GM12892 (cell line): Measurements from ENCODE around the gene AGBL3.

Experiments
- POLR2A ChIP-seq: IDR thresholded peaks from 2 replicates; pipeline ENCODE4 v1.6.1; 2011; ENCODE audit warnings: low read depth, low read length, control low read depth
- POLR2AphosphoS5 ChIP-seq: IDR thresholded peaks from 2 replicates; pipeline ENCODE4 v1.6.1; 2011; ENCODE audit warnings: low read depth, low read length, control low read depth

DNA sequence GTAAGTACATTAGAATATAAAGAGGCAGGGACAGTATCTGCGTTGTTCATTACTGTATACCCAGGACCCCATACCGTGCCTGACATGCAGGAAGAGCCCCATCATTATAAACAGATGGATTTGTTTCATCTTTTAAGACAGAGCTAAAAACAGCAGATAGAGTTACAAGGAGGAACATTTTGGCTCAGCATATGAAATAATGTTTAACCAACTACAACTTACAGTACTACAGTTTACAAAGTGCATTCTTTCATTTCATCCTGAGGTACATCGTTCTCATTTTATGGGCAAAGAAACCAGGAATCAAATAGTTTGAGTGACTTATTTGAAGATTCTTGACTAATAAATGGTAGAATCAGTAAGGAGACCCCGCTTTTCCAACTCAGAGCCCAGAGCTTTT, 38.1 kb upstream of the AGBL3 start:
- no peak for TF ChIP-seq POLR2A
- no peak for TF ChIP-seq POLR2AphosphoS5
